Measurements from ENCODE around the gene MYOCOS.
"Not testable (repeated sequence)": the region's sequence is repeated elsewhere in the genome, so short reads cannot be mapped to it uniquely, and the experiment has no call there.

Gene MYOCOS, protein sequence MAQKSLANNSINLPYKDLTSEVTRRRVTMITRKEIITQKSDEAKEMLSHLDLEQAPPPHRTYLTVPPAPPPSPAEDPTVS

DNA sequence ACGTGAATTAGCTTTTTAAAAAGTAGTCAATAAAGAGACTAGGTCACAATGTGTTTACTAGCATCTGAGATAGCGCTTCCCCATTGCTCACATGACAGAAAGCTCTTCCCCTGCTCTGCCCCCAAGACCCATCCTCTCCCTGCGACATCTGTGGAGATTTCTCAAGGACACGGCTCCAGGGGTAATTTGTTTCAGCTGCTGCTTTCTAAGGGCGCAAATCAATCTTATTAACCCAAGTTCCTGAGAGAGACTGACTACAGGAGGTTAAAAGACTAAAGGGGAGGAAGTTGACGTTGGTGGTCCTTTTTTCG, at the start of gene MYOCOS:
TSS of gene MYOCOS (plus strand) at position 92 of the 311 bp plus-strand sequence. CDS start 1,641 bp downstream, outside the sequence.
- H3K27me3 Mint-ChIP-seq, result peaks cover 0 to 5% of the 10 kb centered on the region in 2 donors
- no peak for ATAC-seq (replicated peaks)

DNA sequence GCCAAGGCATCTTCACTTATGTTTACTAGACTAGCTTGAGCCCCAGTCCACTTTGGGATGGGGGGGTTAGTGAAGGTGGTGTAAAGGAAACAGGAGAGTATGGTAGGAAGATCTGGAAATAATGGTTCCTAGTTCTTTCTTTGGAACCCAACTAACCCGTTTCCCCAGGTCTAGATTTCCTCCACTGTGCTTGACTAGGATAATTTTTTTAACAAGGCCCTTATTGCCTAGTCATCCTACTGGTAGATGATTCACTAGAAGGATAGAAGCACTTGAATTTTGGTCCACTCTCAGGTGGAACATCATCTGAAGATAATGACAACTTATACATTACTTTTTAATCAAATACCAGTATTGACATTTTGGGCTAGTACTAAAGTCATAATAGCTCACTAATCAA, 45.9 kb upstream of the MYOCOS start:
- H3K27ac Mint-ChIP-seq, result no peak overlapping the region
- no peak for ATAC-seq (replicated peaks)
- H3K27me3 Mint-ChIP-seq, result no peaks in the 10 kb centered on the region
- H3K4me1 Mint-ChIP-seq, result peaks cover 7 to 10% of the 10 kb centered on the region in 2 donors
- no peaks in the 10 kb centered on the region for H3K9me3 Mint-ChIP-seq
- DNase-seq, result no peak
- peaks cover 38 to 49% of the 10 kb centered on the region in 2 donors for H3K36me3 Mint-ChIP-seq
- H3K4me3 Mint-ChIP-seq, result no peak overlapping the region

More for the DNA sequence above, at the start of gene MYOCOS:
- DNase-seq, result no peak
- Mint-ChIP-seq H3K9me3 (no peaks in the 10 kb centered on the region), H3K4me3 (no peak within 1 kb of the TSS), H3K4me1 (no peaks in the 10 kb centered on the region), H3K36me3 (no peaks in the 10 kb centered on the region), H3K27ac (no peak within 1 kb of the TSS)

DNA sequence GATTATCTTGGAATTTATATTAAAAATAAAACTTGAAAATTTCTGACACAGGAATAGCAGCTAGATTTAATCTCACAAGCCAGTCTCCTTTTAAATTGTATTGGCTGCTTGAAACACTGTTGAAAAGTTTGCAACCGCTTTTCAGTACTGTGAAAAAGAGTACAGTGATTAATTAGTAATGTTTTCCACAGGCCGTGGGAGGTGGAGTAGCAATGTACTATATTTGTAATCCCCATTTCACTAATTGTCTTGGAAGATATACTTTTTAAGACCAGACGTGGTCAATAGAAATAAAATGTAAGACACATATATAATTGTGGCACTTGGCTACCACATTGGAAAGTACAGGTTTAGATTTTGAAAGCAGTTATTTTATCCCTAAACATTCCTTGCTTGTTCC, 40.8 kb upstream of the MYOCOS start:
- no peaks in the 10 kb centered on the region for H3K9me3 Mint-ChIP-seq
- H3K4me1 Mint-ChIP-seq, result peaks cover 8 to 10% of the 10 kb centered on the region in 2 donors
- no peaks in the 10 kb centered on the region for H3K27me3 Mint-ChIP-seq
- ATAC-seq (replicated peaks) (no peak), DNase-seq (no peak)
- H3K4me3 Mint-ChIP-seq, result no peak overlapping the region
- H3K27ac Mint-ChIP-seq, result peak overlapping the region; percentile 82
- peaks cover 25 to 47% of the 10 kb centered on the region in 2 donors for H3K36me3 Mint-ChIP-seq

DNA sequence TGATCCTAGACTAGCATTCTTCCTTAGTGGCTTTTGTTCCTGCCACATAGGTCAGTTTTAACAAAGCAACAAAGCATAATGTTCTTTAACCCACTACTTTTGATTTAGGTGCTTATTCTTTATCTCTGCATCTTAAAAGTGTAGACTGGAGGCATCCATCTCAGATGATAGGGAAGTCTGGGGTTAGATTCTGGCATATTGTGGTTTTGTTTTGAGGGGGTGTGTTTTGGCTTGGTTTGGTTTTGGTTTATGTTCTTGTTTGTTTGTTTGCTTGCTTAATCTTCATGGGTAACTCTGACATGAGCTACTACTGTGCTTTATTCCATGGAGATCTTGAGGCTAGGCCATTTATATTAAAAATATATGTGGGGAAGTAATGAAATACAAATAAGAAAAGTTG, 40.3 kb upstream of the MYOCOS start:
- H3K4me1 Mint-ChIP-seq, result peaks cover 8 to 10% of the 10 kb centered on the region in 2 donors
- no peak for ATAC-seq (replicated peaks)
- no peaks in the 10 kb centered on the region for H3K27me3 Mint-ChIP-seq
- H3K9me3 Mint-ChIP-seq, result no peaks in the 10 kb centered on the region
- H3K27ac Mint-ChIP-seq, result peak overlapping the region; percentile 82
- H3K4me3 Mint-ChIP-seq, result no peak overlapping the region
- DNase-seq, result no peak
- peaks cover 23 to 48% of the 10 kb centered on the region in 2 donors for H3K36me3 Mint-ChIP-seq

DNA sequence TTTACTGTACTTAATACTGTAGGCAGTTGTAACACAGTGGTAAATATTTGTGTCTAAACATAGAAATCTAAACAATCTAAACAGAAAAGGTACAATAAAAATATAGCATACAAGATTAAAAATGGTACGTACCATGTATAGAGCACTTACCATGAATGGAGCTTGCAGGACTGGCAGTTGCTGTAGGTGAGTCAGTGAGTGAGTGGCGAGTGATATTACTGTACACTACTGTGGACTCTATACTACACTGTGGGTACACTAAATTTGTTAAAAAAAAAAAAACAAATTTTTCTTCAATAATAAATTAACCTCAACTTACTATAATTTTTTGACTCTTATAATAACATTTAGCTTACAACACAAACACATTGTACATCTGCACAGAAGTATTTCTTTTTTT, 39.5 kb upstream of the MYOCOS start:
- Mint-ChIP-seq H3K9me3 (no peaks in the 10 kb centered on the region), H3K4me1 (peaks cover 8 to 10% of the 10 kb centered on the region in 2 donors), H3K4me3 (no peak overlapping the region), H3K27ac (no peak overlapping the region), H3K36me3 (peaks cover 24 to 45% of the 10 kb centered on the region in 2 donors), H3K27me3 (no peaks in the 10 kb centered on the region)
- no peak for DNase-seq
- no peak for ATAC-seq (replicated peaks)

DNA sequence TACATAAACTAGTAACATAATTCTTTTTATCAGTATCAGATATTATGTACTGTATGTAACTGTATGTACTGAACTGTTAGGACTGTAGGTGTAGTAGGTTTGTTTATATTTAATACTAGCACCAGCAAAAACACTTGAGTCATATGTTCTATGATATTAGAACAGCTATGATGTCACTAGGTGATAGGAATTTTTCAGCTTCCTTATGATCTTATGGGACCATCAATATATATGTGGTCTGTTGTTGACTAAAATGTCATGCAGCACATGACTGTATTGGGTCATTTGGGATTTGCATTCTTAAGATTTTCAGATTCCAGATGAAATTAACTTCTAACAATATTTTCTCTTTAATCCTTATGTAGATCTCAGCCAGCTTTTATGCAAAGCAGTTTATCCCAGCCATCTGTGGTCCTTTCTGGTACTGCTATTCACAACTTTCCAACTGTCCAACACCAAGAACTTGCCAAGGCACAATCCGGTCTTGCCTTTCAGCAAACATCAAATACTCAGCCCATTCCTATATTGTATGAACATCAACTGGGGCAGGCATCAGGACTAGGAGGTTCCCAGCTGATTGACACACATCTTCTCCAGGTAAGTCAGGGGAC, 38.3 kb upstream of the MYOCOS start:
- Mint-ChIP-seq H3K36me3 (peaks cover 27 to 47% of the 10 kb centered on the region in 2 donors), H3K4me3 (no peak overlapping the region), H3K9me3 (no peaks in the 10 kb centered on the region), H3K27me3 (no peaks in the 10 kb centered on the region), H3K27ac (no peak overlapping the region), H3K4me1 (peaks cover 8 to 10% of the 10 kb centered on the region in 2 donors)
- ATAC-seq (replicated peaks) (no peak), DNase-seq (no peak)

DNA sequence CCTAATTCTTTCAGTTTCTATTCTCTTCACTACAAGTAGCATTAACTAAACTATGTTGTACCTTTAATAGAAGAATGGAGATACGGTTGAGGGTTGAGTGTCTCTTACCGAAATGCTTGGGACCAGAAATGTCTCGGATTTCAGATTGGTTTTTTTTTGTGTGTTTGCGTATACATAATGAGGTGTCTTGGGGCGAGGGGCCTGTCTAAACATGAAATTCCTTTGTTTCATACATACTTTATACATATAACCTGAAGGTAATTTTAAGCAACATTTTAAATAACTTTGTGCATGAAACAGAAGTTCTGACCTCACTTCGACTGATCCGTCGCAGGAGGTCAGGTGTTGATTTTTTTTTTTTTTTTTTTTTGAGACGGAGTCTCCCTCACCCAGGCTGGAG, 36.3 kb upstream of the MYOCOS start:
- H3K4me3 Mint-ChIP-seq, result no peak overlapping the region
- H3K36me3 Mint-ChIP-seq, result peaks cover 33 to 49% of the 10 kb centered on the region in 2 donors
- no peaks in the 10 kb centered on the region for H3K27me3 Mint-ChIP-seq
- no peaks in the 10 kb centered on the region for H3K9me3 Mint-ChIP-seq
- no peak for ATAC-seq (replicated peaks)
- H3K4me1 Mint-ChIP-seq, result peaks cover 6 to 13% of the 10 kb centered on the region in 2 donors
- DNase-seq, result no peak
- no peak overlapping the region for H3K27ac Mint-ChIP-seq

DNA sequence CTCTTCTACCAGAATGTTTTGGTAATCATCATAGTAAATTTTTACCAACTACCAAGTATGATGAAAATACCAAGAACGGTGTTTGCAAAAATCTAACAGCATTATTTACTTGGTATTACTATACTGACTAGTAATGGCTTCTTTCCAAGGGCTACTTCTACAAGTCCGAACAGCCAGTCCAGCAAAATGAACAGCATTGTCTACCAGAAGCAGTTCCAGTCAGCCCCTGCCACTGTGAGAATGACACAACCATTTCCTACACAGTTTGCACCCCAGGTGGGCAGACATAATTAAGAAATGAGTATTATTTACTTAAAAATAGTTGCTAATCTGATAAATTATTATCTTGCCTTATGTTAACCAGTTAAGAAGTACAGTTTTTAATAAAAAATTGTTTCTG, 33.8 kb upstream of the MYOCOS start:
- no peak overlapping the region for H3K4me3 Mint-ChIP-seq
- DNase-seq (no peak), ATAC-seq (replicated peaks) (no peak)
- H3K9me3 Mint-ChIP-seq, result no peaks in the 10 kb centered on the region
- H3K36me3 Mint-ChIP-seq, result peaks cover 49 to 59% of the 10 kb centered on the region in 2 donors
- H3K4me1 Mint-ChIP-seq, result peaks cover 3 to 13% of the 10 kb centered on the region in 2 donors
- H3K27ac Mint-ChIP-seq, result no peak overlapping the region
- no peaks in the 10 kb centered on the region for H3K27me3 Mint-ChIP-seq

DNA sequence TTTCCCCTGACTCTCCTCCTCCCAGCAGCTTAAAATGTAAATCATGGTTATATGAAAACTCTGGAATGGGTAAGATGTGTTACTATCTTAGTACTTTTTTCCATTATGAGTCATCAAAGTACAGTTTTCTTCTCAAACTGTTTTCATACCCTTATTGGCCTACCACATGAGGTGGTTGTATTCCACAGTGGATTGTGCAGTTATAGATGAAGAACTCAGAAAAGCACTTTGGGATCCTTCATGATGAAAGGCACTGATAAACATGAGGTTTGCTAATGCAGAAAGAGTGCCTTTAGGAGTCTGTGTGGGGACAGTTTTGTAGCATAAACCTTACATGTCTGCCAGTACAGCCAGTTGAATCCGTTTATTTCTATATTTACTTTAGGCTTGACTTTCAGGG, 32.0 kb upstream of the MYOCOS start:
- peak overlapping the region; percentile 65 for H3K27ac Mint-ChIP-seq
- H3K9me3 Mint-ChIP-seq, result no peaks in the 10 kb centered on the region
- no peak for DNase-seq
- H3K27me3 Mint-ChIP-seq, result no peaks in the 10 kb centered on the region
- peaks cover 3 to 13% of the 10 kb centered on the region in 2 donors for H3K4me1 Mint-ChIP-seq
- no peak overlapping the region for H3K4me3 Mint-ChIP-seq
- no peak for ATAC-seq (replicated peaks)
- H3K36me3 Mint-ChIP-seq, result peaks cover 42 to 50% of the 10 kb centered on the region in 2 donors

DNA sequence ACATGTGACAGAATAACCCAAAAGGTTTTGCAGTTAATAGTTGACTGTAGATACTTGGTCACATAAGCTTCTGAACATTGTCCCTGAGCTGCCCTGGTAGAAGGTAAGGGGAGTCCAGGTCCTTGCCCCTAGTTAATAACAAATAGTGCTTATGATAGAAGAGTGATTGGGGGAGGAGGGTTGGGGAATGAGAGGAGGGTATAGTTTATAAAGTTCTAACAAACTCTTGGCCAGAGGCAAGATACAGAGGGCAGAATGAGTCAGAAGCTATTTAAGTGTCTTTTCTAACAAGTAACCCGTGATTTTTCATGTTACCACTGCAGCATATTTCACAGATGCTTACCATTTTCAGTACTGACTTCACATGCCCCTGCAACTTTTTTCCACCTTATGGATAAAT, 26.7 kb upstream of the MYOCOS start:
- no peaks in the 10 kb centered on the region for H3K27me3 Mint-ChIP-seq
- ATAC-seq (replicated peaks), result no peak
- no peak overlapping the region for H3K4me3 Mint-ChIP-seq
- DNase-seq, result no peak
- H3K9me3 Mint-ChIP-seq, result peaks cover 0 to 3% of the 10 kb centered on the region in 2 donors
- H3K36me3 Mint-ChIP-seq, result peaks cover 35 to 37% of the 10 kb centered on the region in 2 donors
- no peak overlapping the region for H3K27ac Mint-ChIP-seq
- peaks cover 3 to 15% of the 10 kb centered on the region in 2 donors for H3K4me1 Mint-ChIP-seq

DNA sequence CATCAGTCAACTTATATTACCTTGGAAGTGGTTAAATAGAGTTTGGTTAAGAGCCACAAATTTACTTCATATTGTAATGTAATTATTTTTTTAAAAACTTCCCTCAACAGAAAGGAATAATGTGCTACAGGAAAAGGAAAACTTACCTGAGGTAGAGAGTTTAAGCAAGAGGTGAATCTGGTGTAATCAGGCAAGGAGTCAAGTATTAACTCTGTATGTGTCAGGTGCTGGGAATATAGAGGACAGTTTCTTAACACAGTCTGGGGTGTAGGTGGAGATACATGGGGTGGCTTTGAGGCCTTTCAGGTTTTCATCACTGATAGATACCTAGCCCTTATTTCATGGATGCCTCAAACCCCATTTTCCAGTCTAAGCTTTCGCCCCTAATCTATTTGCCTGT, 25.9 kb upstream of the MYOCOS start:
- Mint-ChIP-seq H3K4me1 (peaks cover 3 to 17% of the 10 kb centered on the region in 2 donors), H3K9me3 (peaks cover 0 to 3% of the 10 kb centered on the region in 2 donors), H3K4me3 (no peak overlapping the region), H3K27ac (no peak overlapping the region), H3K27me3 (no peaks in the 10 kb centered on the region), H3K36me3 (peaks cover 32 to 35% of the 10 kb centered on the region in 2 donors)
- DNase-seq (no peak), ATAC-seq (replicated peaks) (no peak)

DNA sequence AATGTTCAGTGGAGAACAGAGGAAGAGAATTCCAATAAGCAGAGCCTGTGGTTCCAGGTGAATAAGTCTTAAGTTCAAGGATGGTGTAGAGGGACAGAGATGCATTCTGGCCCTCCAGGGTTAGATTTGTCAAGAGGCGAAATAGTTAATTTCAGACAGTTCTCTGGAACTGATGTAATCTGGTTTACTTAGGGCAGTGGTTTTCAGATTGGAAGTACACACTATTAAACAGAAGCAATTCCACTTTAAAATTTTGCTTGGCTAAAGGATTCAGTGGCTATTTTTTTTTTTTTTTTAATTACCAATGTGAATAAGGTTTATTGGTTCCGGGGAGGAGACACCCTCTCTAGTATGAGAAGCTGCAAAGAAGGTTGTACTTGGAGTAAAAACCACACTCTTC, 25.3 kb upstream of the MYOCOS start:
- H3K36me3 Mint-ChIP-seq, result peaks cover 27 to 30% of the 10 kb centered on the region in 2 donors
- H3K4me1 Mint-ChIP-seq, result peaks cover 5 to 20% of the 10 kb centered on the region in 2 donors
- no peak for DNase-seq
- H3K4me3 Mint-ChIP-seq, result no peak overlapping the region
- H3K9me3 Mint-ChIP-seq, result peaks cover 0 to 4% of the 10 kb centered on the region in 2 donors
- H3K27ac Mint-ChIP-seq, result no peak overlapping the region
- ATAC-seq (replicated peaks), result no peak
- H3K27me3 Mint-ChIP-seq, result no peaks in the 10 kb centered on the region

DNA sequence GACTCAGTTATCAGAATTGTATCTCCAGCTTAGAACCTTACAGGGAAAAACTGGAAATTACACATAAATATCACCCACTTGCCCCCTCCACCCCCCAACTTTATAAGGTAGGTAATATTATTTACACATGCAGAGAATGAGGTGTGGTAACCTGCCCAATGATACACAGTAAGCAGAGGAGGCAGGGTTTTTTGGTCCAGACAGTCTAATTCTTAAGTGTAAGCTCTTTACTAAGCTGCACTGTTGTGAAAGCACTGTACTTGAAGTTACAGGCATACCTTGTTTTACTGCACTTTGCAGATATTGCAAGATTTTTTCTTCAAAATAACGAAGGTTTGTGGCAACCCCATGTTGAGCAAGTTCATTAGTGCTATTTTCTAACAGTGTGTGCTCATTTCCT, 24.8 kb upstream of the MYOCOS start:
- Mint-ChIP-seq H3K27me3 (no peaks in the 10 kb centered on the region), H3K4me1 (peaks cover 5 to 20% of the 10 kb centered on the region in 2 donors), H3K27ac (no peak overlapping the region), H3K36me3 (peaks cover 26 to 29% of the 10 kb centered on the region in 2 donors), H3K4me3 (no peak overlapping the region), H3K9me3 (peaks cover 0 to 4% of the 10 kb centered on the region in 2 donors)
- no peak for ATAC-seq (replicated peaks)
- DNase-seq, result no peak

DNA sequence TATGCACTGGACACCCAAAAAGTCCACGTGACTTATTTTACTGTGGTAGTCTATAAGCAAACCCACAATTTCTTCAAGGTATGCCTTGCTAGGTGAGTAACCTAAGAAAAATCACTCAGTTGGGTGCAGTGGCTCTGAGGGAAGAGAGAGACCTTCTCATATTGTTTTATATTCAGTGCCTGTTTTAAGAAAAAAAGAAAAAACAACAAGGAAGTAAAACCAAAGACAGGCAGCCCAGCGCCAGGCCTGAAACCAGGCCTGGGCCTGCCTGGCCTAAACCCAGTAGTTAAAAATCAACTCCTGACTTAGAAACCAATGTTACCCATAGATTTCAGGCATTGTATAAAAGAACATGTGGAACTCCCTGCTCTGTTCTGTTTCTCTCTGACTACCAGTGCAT, 21.7 kb upstream of the MYOCOS start:
- peak; percentile 48 to 52 for ATAC-seq (replicated peaks)
- H3K4me1 Mint-ChIP-seq, result peaks cover 5 to 20% of the 10 kb centered on the region in 2 donors
- H3K4me3 Mint-ChIP-seq, H3K9me3 Mint-ChIP-seq, H3K27me3 Mint-ChIP-seq, DNase-seq: not testable (repeated sequence)
- H3K27ac Mint-ChIP-seq, result peak overlapping the region; percentile 56
- H3K36me3 Mint-ChIP-seq, result peaks cover 19 to 21% of the 10 kb centered on the region in 2 donors

DNA sequence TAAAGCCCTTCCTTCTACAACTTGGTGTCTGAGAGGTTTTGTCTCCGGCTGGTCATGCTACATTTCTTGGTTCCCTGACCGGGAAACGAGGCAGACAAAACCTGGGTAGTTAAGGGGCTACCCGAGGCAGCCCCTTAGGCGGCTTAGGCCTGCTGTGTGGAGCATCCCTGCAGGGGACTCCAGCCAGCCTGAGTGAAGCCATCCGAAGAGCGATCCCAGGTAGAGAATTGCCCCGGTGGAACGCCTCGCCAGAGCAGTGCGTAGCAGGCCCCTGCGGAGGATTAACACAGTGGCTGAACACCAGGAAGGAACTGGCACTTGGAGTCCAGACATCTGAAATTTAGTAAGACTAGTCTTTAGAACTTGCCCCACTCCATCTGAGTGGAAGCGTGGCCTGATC, 21.2 kb upstream of the MYOCOS start:
- Mint-ChIP-seq H3K9me3 (peaks cover 0 to 4% of the 10 kb centered on the region in 2 donors), H3K27me3 (no peaks in the 10 kb centered on the region), H3K4me1 (peaks cover 5 to 21% of the 10 kb centered on the region in 2 donors), H3K4me3 (no peak overlapping the region), H3K27ac (peak overlapping the region; percentile 56), H3K36me3 (peaks cover 19 to 21% of the 10 kb centered on the region in 2 donors)
- peak in 1 of 2 donors; percentile 16 for ATAC-seq (replicated peaks)
- DNase-seq, result no peak

Data from stimulated activated naive B cell treated with anti-CD40 and anti-IgM and Interleukin-4, amounts not matched to agents 10 μg/mL and 1 μg/mL and 100 μg/mL, for 72 hours (primary cell).